Chondrocyte (in vitro differentiated cells): ENCODE measurements around the gene GRIP2. TPM values are rescaled to one million over a fixed set of nuclear protein-coding genes. Genes with fewer than 3 reads are reported as not detected.
A peak's percentile ranks its signal among the peaks of the same experiment; 100 is the strongest.

Experiments
- DNase-seq: peaks from one replicate; pipeline ENCODE4 v3.0.0; 2021; ENCODE audit warnings: mixed read lengths, low spot score
- H3K27ac Mint-ChIP-seq: one replicate; pipeline ENCODE4 v1.8.0; 2021; ENCODE audit warnings: mild to moderate bottlenecking, moderate library complexity, mixed read lengths; ENCODE audit not compliant: unreplicated experiment
- H3K27me3 Mint-ChIP-seq: 2 replicates; pipeline ENCODE4 v1.8.0; 2021; ENCODE audit warnings: low read depth, mixed read lengths
- H3K36me3 Mint-ChIP-seq: 2 replicates; pipeline ENCODE4 v1.8.0; 2021; ENCODE audit warnings: low read depth, mixed read lengths
- H3K4me1 Mint-ChIP-seq: 2 replicates; pipeline ENCODE4 v1.8.0; 2021; ENCODE audit warnings: low read depth, mild to moderate bottlenecking, mixed read lengths
- H3K4me3 Mint-ChIP-seq: one replicate; pipeline ENCODE4 v1.8.0; 2021; ENCODE audit warnings: mild to moderate bottlenecking, moderate library complexity, mixed read lengths; ENCODE audit not compliant: unreplicated experiment
- H3K9me3 Mint-ChIP-seq: 2 replicates; pipeline ENCODE4 v1.8.0; 2021; ENCODE audit warnings: low read depth, mixed read lengths
- CTCF ChIP-seq: fragments of 200-600 bp; sonication (generic); IDR thresholded peaks from 2 replicates; pipeline ENCODE4 v1.5.0; 2021; ENCODE audit warnings: antibody characterized with exemption, mild to moderate bottlenecking, moderate library complexity
- total RNA-seq: library from RNA; stranded (reverse); gene quantifications from 3 replicates; pipeline ENCODE4 v1.2.1, GENCODE V29; 2021

Gene GRIP2
- total RNA-seq, 1 donor from 2014 or later = 0.20 TPM

GRCh38 chr3:14482271-14482721, 57.8 kb downstream of the GRIP2 start:
- TF ChIP-seq CTCF = no peak
- DNase-seq = peak; percentile 44
- H3K9me3 Mint-ChIP-seq = no peaks in the 10 kb centered on the region
- H3K36me3 Mint-ChIP-seq = peaks cover 31% of the 10 kb centered on the region
- no peak overlapping the region for H3K4me3 Mint-ChIP-seq
- H3K27ac Mint-ChIP-seq = no peak overlapping the region
- H3K27me3 Mint-ChIP-seq = no peaks in the 10 kb centered on the region
- H3K4me1 Mint-ChIP-seq = no peaks in the 10 kb centered on the region

- peak; percentile 75 for DNase-seq
- Mint-ChIP-seq H3K9me3 (no peaks in the 10 kb centered on the region), H3K4me1 (no peaks in the 10 kb centered on the region), H3K27ac (no peak overlapping the region), H3K27me3 (no peaks in the 10 kb centered on the region), H3K4me3 (no peak overlapping the region), H3K36me3 (peaks cover 35% of the 10 kb centered on the region)
- no peak for TF ChIP-seq CTCF
Observed at GRCh38 chr3:14481646-14482036, 58.5 kb downstream of the GRIP2 start.

GRCh38 chr3:14481018-14481645, 59.0 kb downstream of the GRIP2 start:
- no peak overlapping the region for H3K27ac Mint-ChIP-seq
- H3K4me1 Mint-ChIP-seq = no peaks in the 10 kb centered on the region
- DNase-seq = peak; percentile 59
- no peak overlapping the region for H3K4me3 Mint-ChIP-seq
- peaks cover 35% of the 10 kb centered on the region for H3K36me3 Mint-ChIP-seq
- H3K27me3 Mint-ChIP-seq = no peaks in the 10 kb centered on the region
- TF ChIP-seq CTCF = no peak
- no peaks in the 10 kb centered on the region for H3K9me3 Mint-ChIP-seq

GRCh38 chr3:14480207-14481017, 59.7 kb downstream of the GRIP2 start:
- DNase-seq = peak; percentile 64
- Mint-ChIP-seq H3K9me3 (no peaks in the 10 kb centered on the region), H3K4me1 (no peaks in the 10 kb centered on the region), H3K4me3 (no peak overlapping the region), H3K27me3 (no peaks in the 10 kb centered on the region), H3K36me3 (peaks cover 35% of the 10 kb centered on the region), H3K27ac (no peak overlapping the region)
- TF ChIP-seq CTCF = no peak

- peaks cover 35% of the 10 kb centered on the region for H3K36me3 Mint-ChIP-seq
- H3K4me3 Mint-ChIP-seq = no peak overlapping the region
- no peak for TF ChIP-seq CTCF
- H3K4me1 Mint-ChIP-seq = peaks cover 1% of the 10 kb centered on the region
- no peaks in the 10 kb centered on the region for H3K9me3 Mint-ChIP-seq
- DNase-seq = peak; percentile 50
- H3K27ac Mint-ChIP-seq = no peak overlapping the region
- no peaks in the 10 kb centered on the region for H3K27me3 Mint-ChIP-seq
Observed at GRCh38 chr3:14479591-14479990, 60.6 kb downstream of the GRIP2 start.
